ENCODE results near the gene CCDC148. TPM values are rescaled to one million over a fixed set of nuclear protein-coding genes. Genes with fewer than 3 reads are reported as not detected.

Gene CCDC148
- total RNA-seq, 1 donor from 2014 or later: 2.2 TPM

DNA sequence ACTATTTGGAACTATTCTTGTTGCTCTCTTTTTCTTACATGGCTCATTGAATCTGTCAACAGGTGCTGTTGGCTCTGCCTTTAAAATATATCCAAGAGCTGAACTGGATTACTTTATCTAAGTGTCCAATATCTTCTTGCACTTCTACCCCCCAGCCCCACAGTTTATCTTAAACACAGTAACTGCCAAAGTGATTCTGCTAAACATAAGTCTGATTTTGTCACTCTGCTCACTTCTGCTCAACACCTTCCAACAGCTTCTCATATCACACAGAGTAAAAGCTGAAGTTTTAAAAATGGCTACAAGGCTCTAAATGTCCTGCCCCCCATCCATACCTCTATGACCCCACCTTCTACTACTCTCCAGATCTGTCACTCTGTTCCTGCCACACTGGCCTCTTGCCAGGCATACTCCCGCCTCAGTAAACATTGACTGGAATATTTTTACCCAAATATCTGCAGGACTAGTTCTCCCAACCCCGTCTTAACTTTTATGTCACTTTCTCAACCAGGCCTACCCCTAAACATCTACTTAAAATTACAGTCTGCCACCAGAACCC lies 130.7 kb downstream of the CCDC148 start:
- no peak for DNase-seq (ENCODE audit: low spot score)
- Mint-ChIP-seq H3K4me3 (ENCODE audit: unreplicated experiment) (no peak overlapping the region), H3K4me1 (ENCODE audit: unreplicated experiment) (no peaks in the 10 kb centered on the region), H3K27me3 (ENCODE audit: unreplicated experiment) (no peaks in the 10 kb centered on the region), H3K27ac (ENCODE audit: unreplicated experiment) (no peak overlapping the region), H3K9me3 (ENCODE audit: unreplicated experiment) (no peaks in the 10 kb centered on the region), H3K36me3 (ENCODE audit: low read depth, unreplicated experiment) (no peaks in the 10 kb centered on the region)
- TF ChIP-seq, protein P1, sequence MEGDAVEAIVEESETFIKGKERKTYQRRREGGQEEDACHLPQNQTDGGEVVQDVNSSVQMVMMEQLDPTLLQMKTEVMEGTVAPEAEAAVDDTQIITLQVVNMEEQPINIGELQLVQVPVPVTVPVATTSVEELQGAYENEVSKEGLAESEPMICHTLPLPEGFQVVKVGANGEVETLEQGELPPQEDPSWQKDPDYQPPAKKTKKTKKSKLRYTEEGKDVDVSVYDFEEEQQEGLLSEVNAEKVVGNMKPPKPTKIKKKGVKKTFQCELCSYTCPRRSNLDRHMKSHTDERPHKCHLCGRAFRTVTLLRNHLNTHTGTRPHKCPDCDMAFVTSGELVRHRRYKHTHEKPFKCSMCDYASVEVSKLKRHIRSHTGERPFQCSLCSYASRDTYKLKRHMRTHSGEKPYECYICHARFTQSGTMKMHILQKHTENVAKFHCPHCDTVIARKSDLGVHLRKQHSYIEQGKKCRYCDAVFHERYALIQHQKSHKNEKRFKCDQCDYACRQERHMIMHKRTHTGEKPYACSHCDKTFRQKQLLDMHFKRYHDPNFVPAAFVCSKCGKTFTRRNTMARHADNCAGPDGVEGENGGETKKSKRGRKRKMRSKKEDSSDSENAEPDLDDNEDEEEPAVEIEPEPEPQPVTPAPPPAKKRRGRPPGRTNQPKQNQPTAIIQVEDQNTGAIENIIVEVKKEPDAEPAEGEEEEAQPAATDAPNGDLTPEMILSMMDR (IDR thresholded peaks at IDR 0.05; ENCODE audit: unreplicated experiment): no peak

DNA sequence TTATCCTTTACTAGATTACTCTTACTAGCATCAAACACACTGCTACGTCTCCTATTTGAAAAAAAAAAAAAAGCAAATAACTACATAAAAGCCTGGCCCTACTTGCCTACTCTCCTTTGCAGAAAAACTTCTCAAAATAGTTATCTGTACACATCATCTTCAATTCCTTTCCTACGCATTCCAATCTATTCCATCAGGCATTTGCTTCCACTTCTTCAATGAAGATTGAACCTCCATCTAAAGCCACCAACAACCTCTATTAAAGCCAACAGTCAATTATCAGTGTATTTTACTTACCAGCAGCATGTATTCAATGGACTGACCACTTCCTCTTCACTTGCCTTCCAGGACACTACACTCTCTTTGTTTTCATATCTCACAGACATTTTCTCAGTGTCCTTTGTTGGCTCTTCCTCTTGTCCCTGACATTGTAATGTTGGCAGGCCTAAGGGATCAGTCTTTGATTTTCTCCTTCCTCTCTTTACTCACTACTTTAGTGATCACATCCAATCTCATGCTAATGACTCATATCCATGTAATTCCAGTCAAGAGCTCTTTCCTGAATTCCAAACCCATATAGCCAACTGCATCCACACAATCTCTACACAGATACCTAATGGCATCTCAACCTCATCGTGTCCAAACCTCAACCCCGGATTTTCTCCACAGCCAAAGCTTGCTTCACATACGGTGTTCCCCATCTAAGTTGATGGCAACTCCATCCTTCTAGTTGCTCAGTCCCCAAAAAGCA lies 131.3 kb downstream of the CCDC148 start:
- Mint-ChIP-seq H3K4me1 (ENCODE audit: unreplicated experiment) (no peaks in the 10 kb centered on the region), H3K27ac (ENCODE audit: unreplicated experiment) (no peak overlapping the region), H3K36me3 (ENCODE audit: low read depth, unreplicated experiment) (no peaks in the 10 kb centered on the region), H3K27me3 (ENCODE audit: unreplicated experiment) (no peaks in the 10 kb centered on the region), H3K9me3 (ENCODE audit: unreplicated experiment) (no peaks in the 10 kb centered on the region), H3K4me3 (ENCODE audit: unreplicated experiment) (no peak overlapping the region)
- DNase-seq (ENCODE audit: low spot score): no peak
- TF ChIP-seq, protein P1 (IDR thresholded peaks at IDR 0.05; ENCODE audit: unreplicated experiment): no peak

DNA sequence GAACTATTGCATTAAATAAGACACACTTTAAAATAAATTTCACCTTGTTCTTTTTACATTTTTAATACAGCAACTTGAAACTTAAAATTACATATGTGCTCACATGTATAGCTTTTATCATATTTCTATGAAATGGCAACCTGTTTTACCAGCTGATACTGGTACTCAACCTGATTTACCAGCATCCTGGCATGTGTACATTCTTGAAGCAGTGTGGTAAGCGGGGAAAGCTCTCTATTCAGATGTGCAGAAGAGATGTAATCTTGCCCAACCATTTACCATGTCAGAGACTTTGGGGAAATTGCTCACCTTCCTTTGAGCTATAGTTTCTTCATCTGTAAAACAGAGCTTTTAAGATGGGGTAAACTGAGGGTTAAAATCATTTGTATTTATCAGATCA lies 133.2 kb downstream of the CCDC148 start:
- TF ChIP-seq, protein P1 (IDR thresholded peaks at IDR 0.05; ENCODE audit: unreplicated experiment): no peak
- DNase-seq (ENCODE audit: low spot score): no peak
- H3K9me3 Mint-ChIP-seq (ENCODE audit: unreplicated experiment): no peaks in the 10 kb centered on the region
- no peak overlapping the region for H3K4me3 Mint-ChIP-seq (ENCODE audit: unreplicated experiment)
- no peaks in the 10 kb centered on the region for H3K27me3 Mint-ChIP-seq (ENCODE audit: unreplicated experiment)
- H3K4me1 Mint-ChIP-seq (ENCODE audit: unreplicated experiment): no peaks in the 10 kb centered on the region
- no peak overlapping the region for H3K27ac Mint-ChIP-seq (ENCODE audit: unreplicated experiment)
- H3K36me3 Mint-ChIP-seq (ENCODE audit: low read depth, unreplicated experiment): no peaks in the 10 kb centered on the region

DNA sequence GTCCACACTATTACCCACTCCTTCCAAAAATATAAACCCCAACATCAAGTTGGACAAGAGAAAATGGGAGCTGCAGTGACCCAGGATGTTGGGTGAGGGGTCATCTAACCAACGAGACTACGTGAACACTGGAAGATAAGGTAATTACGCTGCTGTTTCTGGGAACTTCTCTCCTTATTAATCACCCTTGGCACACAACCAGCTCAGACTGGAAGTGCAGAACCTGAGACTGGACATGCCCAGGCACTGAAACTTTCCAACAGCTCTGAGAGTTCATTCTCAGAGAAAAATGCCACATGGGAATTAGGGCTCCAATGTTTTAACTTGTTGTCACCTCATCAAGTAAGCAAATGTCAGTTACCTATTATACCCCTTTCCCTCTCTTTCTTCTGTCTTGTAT lies 135.3 kb downstream of the CCDC148 start:
- H3K9me3 Mint-ChIP-seq (ENCODE audit: unreplicated experiment): no peaks in the 10 kb centered on the region

DNA sequence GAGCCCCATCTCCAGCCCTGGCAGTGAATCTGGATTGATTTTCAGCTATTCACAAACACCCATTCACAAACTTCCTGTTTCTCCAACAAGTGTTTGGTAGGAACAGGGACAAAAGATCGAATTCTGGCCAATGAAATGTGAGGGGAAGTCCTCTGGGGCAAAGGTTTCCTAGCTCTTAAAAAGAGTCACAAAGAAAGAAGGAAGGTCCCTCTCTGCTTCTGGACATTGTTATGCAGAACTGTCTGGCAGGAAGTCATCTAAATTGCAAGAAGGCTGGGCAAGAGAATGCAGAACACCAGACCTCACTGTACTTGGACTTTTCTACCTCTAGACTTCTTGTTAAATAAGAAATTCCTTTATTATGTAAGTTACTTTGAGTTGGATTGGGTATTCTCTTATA lies 137.3 kb downstream of the CCDC148 start:
- Mint-ChIP-seq H3K4me1 (ENCODE audit: unreplicated experiment) (no peaks in the 10 kb centered on the region), H3K4me3 (ENCODE audit: unreplicated experiment) (no peak overlapping the region), H3K27ac (ENCODE audit: unreplicated experiment) (no peak overlapping the region), H3K27me3 (ENCODE audit: unreplicated experiment) (no peaks in the 10 kb centered on the region), H3K9me3 (ENCODE audit: unreplicated experiment) (no peaks in the 10 kb centered on the region), H3K36me3 (ENCODE audit: low read depth, unreplicated experiment) (no peaks in the 10 kb centered on the region)
- DNase-seq (ENCODE audit: low spot score): no peak
- TF ChIP-seq, protein P1 (IDR thresholded peaks at IDR 0.05; ENCODE audit: unreplicated experiment): no peak

More for the DNA sequence above, 135.3 kb downstream of the CCDC148 start:
- H3K36me3 Mint-ChIP-seq (ENCODE audit: low read depth, unreplicated experiment): no peaks in the 10 kb centered on the region
- H3K27ac Mint-ChIP-seq (ENCODE audit: unreplicated experiment): no peak overlapping the region
- H3K27me3 Mint-ChIP-seq (ENCODE audit: unreplicated experiment): no peaks in the 10 kb centered on the region
- no peak for DNase-seq (ENCODE audit: low spot score)
- TF ChIP-seq, protein P1 (IDR thresholded peaks at IDR 0.05; ENCODE audit: unreplicated experiment): no peak
- no peaks in the 10 kb centered on the region for H3K4me1 Mint-ChIP-seq (ENCODE audit: unreplicated experiment)
- H3K4me3 Mint-ChIP-seq (ENCODE audit: unreplicated experiment): no peak overlapping the region

All from endothelial cell (in vitro differentiated cells).